WTC11 (cell line): ENCODE data around the gene OSBP2.

ENCODE experiments used
- CTCF ChIP-seq: fragments of 200-600 bp; IDR thresholded peaks from 2 replicates; pipeline ENCODE4 v1.8.0; 2022; ENCODE audit warnings: antibody characterized with exemption
- E2F1 ChIP-seq: sonication (generic); formaldehyde crosslinking; IDR thresholded peaks from 2 replicates; pipeline ENCODE4 v1.8.0; 2022; ENCODE audit warnings: mild to moderate bottlenecking, missing genetic modification reagents
- FOXP1 ChIP-seq: sonication (generic); formaldehyde crosslinking; IDR thresholded peaks from 2 replicates; pipeline ENCODE4 v1.8.0; 2022; ENCODE audit warnings: missing genetic modification reagents, mild to moderate bottlenecking, moderate library complexity, borderline replicate concordance
- IRF1 ChIP-seq: sonication (generic); formaldehyde crosslinking; IDR thresholded peaks from 2 replicates; pipeline ENCODE4 v1.8.0; 2023; ENCODE audit warnings: missing genetic modification reagents
- KAT7 ChIP-seq: sonication (generic); formaldehyde crosslinking; IDR thresholded peaks from 2 replicates; pipeline ENCODE4 v1.8.1; 2023; ENCODE audit warnings: missing genetic modification reagents, mild to moderate bottlenecking, borderline replicate concordance
- MAX ChIP-seq: sonication (generic); formaldehyde crosslinking; IDR thresholded peaks from 2 replicates; pipeline ENCODE4 v1.8.0; 2022; ENCODE audit warnings: mild to moderate bottlenecking, missing genetic modification reagents
- PREB ChIP-seq: sonication (generic); formaldehyde crosslinking; IDR thresholded peaks from 2 replicates; pipeline ENCODE4 v1.8.1; 2022; ENCODE audit warnings: mild to moderate bottlenecking, missing genetic modification reagents, moderate library complexity, borderline replicate concordance
- SP1 ChIP-seq: sonication (generic); formaldehyde crosslinking; conservative IDR thresholded peaks from 2 replicates; pipeline ENCODE4 v1.8.1; 2022; ENCODE audit warnings: missing genetic modification reagents
- ZNF219 ChIP-seq: sonication (generic); formaldehyde crosslinking; IDR thresholded peaks from 2 replicates; pipeline ENCODE4 v1.8.0; 2023; ENCODE audit warnings: missing genetic modification reagents, mild to moderate bottlenecking, borderline replicate concordance
- ZNF396 ChIP-seq: fragments of 250-450 bp; sonication (Bioruptor Pico); IDR thresholded peaks from 2 replicates; pipeline ENCODE4 v1.8.0; 2021; ENCODE audit warnings: mild to moderate bottlenecking, moderate library complexity, borderline replicate concordance
- ZNF423 ChIP-seq: fragments of 250-450 bp; sonication (Bioruptor Pico); IDR thresholded peaks from 2 replicates; pipeline ENCODE4 v2.1.2; 2022; ENCODE audit warnings: mild to moderate bottlenecking, moderate library complexity

- TF ChIP-seq CTCF: no peak
- no peak for TF ChIP-seq SP1 (CRISPR knock-in tag)
- no peak for TF ChIP-seq FOXP1 (CRISPR knock-in tag)
- TF ChIP-seq ZNF219 (CRISPR knock-in tag): no peak
- no peak for TF ChIP-seq E2F1
- no peak for TF ChIP-seq KAT7 (CRISPR knock-in tag)
- TF ChIP-seq ZNF423: no peak
- TF ChIP-seq IRF1 (CRISPR knock-in tag): no peak
- TF ChIP-seq PREB (CRISPR knock-in tag): no peak
- no peak for TF ChIP-seq MAX (CRISPR knock-in tag)
- TF ChIP-seq ZNF396 (CRISPR knock-in tag): no peak
Observed at GRCh38 chr22:30859714-30860095, 165.0 kb downstream of the OSBP2 start.
